MCF 10A (cell line): ENCODE measurements around the gene ABCD2. TPM values are rescaled to one million over a fixed set of nuclear protein-coding genes. Genes with fewer than 3 reads are reported as not detected.

Experiments
- BruUV-seq: library from RNA; stranded (reverse); fragments of 400-500 nt; replicated peaks from 2 replicates; lab custom pipeline; 2021; lab: Mats Ljungman, UMichigan
- CTCF ChIA-PET: fragments of 300-600 bp; sonication (Branson Sonifier 250); formaldehyde crosslinking; extraction: SDS; loops from one replicate; lab custom pipeline; 2021; ENCODE audit warnings: antibody characterized with exemption, inconsistent platforms; lab: Yijun Ruan, JAX
- POLR2A ChIA-PET: fragments of 300-600, 350-650 bp; sonication (Branson Sonifier 250); formaldehyde crosslinking; extraction: SDS; loops from one replicate; lab custom pipeline; 2020; ENCODE audit warnings: antibody characterized with exemption, inconsistent platforms; lab: Yijun Ruan, JAX
- DNase-seq: peaks from one replicate; pipeline ENCODE4 v3.0.0-alpha.2; 2018; ENCODE audit not compliant: unreplicated experiment
- H3K27ac Mint-ChIP-seq: one replicate; pipeline ENCODE4 v1.8.0; 2022; ENCODE audit warnings: mild to moderate bottlenecking, low read depth, mixed read lengths; ENCODE audit not compliant: unreplicated experiment
- H3K27me3 Mint-ChIP-seq: one replicate; pipeline ENCODE4 v1.8.0; 2022; ENCODE audit warnings: mixed read lengths; ENCODE audit not compliant: insufficient read depth, unreplicated experiment
- H3K36me3 Mint-ChIP-seq: one replicate; pipeline ENCODE4 v1.8.0; 2022; ENCODE audit warnings: mild to moderate bottlenecking, moderate library complexity, mixed read lengths; ENCODE audit not compliant: insufficient read depth, unreplicated experiment
- H3K4me1 Mint-ChIP-seq: one replicate; pipeline ENCODE4 v1.8.0; 2022; ENCODE audit warnings: mixed read lengths; ENCODE audit not compliant: insufficient read depth, unreplicated experiment
- H3K4me3 Mint-ChIP-seq: one replicate; pipeline ENCODE4 v1.8.0; 2022; ENCODE audit warnings: mild to moderate bottlenecking, moderate library complexity, mixed read lengths; ENCODE audit not compliant: unreplicated experiment
- H3K9me3 Mint-ChIP-seq: one replicate; pipeline ENCODE4 v1.8.0; 2022; ENCODE audit warnings: mixed read lengths; ENCODE audit not compliant: unreplicated experiment
- intact Hi-C: fragments of 100-400 bp; cut with micrococcal nuclease; formaldehyde crosslinking; loops from 2 replicates; pipeline ENCODE4 v1.14.1; 2022
- total RNA-seq: library from RNA; stranded (reverse); gene quantifications from 2 replicates; pipeline ENCODE4 v1.2.3, GENCODE V29; 2022
- TF ChIP-seq, protein P1 (sequence below): fragments of 200-600 bp; IDR thresholded peaks from one replicate; pipeline ENCODE4 v1.8.0; 2022; ENCODE audit warnings: antibody characterized with exemption, mild to moderate bottlenecking; ENCODE audit not compliant: unreplicated experiment

ABCD2 gene
- total RNA-seq, 1 experiment from 2014 or later: 0.42 TPM

- no peak for DNase-seq
- no peaks in the 10 kb centered on the region for H3K4me1 Mint-ChIP-seq
- no peak overlapping the region for H3K4me3 Mint-ChIP-seq
- POLR2A ChIA-PET: no interaction called here
- BruUV-seq: no TSS peak
- H3K36me3 Mint-ChIP-seq: no peaks in the 10 kb centered on the region
- no peaks in the 10 kb centered on the region for H3K27me3 Mint-ChIP-seq
- intact Hi-C loops: no loop called here
- TF ChIP-seq, protein P1, sequence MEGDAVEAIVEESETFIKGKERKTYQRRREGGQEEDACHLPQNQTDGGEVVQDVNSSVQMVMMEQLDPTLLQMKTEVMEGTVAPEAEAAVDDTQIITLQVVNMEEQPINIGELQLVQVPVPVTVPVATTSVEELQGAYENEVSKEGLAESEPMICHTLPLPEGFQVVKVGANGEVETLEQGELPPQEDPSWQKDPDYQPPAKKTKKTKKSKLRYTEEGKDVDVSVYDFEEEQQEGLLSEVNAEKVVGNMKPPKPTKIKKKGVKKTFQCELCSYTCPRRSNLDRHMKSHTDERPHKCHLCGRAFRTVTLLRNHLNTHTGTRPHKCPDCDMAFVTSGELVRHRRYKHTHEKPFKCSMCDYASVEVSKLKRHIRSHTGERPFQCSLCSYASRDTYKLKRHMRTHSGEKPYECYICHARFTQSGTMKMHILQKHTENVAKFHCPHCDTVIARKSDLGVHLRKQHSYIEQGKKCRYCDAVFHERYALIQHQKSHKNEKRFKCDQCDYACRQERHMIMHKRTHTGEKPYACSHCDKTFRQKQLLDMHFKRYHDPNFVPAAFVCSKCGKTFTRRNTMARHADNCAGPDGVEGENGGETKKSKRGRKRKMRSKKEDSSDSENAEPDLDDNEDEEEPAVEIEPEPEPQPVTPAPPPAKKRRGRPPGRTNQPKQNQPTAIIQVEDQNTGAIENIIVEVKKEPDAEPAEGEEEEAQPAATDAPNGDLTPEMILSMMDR: no peak
- CTCF ChIA-PET: interaction anchor here (0.9 kb wide), 1 partner anchor 23 kb away, joined by 3 read pairs; no protein-coding TSS in a partner anchor
- H3K27ac Mint-ChIP-seq: no peak overlapping the region
- H3K9me3 Mint-ChIP-seq: peaks cover 15% of the 10 kb centered on the region
Measured at GRCh38 chr12:39510001-39510400, 109.6 kb downstream of the ABCD2 start.

- no peaks in the 10 kb centered on the region for H3K9me3 Mint-ChIP-seq
- intact Hi-C loops: no loop called here
- H3K4me3 Mint-ChIP-seq: no peak overlapping the region
- no peak overlapping the region for H3K27ac Mint-ChIP-seq
- no TSS peak for BruUV-seq
- POLR2A ChIA-PET: no interaction called here
- no peaks in the 10 kb centered on the region for H3K27me3 Mint-ChIP-seq
- H3K4me1 Mint-ChIP-seq: peaks cover 18% of the 10 kb centered on the region
- CTCF ChIA-PET: interaction anchor here (0.6 to 1.4 kb wide), 3 partner anchors 13 to 1129 kb away, joined by 3 to 4 read pairs (median 3); no protein-coding TSS in a partner anchor
- no peak for DNase-seq
- TF ChIP-seq, protein P1: no peak
- H3K36me3 Mint-ChIP-seq: no peaks in the 10 kb centered on the region
Measured at GRCh38 chr12:39505554-39505953, 114.0 kb downstream of the ABCD2 start.

- H3K36me3 Mint-ChIP-seq: no peaks in the 10 kb centered on the region
- POLR2A ChIA-PET: no interaction called here
- H3K9me3 Mint-ChIP-seq: no peaks in the 10 kb centered on the region
- TF ChIP-seq, protein P1: no peak
- H3K4me3 Mint-ChIP-seq: no peak overlapping the region
- H3K27me3 Mint-ChIP-seq: no peaks in the 10 kb centered on the region
- no peak for DNase-seq
- no peak overlapping the region for H3K27ac Mint-ChIP-seq
- BruUV-seq: no TSS peak
- CTCF ChIA-PET: interaction anchor here (0.6 to 1.3 kb wide), 3 partner anchors 13 to 832 kb away, joined by 3 read pairs; no protein-coding TSS in a partner anchor
- intact Hi-C loops: no loop called here
- peaks cover 18% of the 10 kb centered on the region for H3K4me1 Mint-ChIP-seq
Measured at GRCh38 chr12:39505023-39505422, 114.6 kb downstream of the ABCD2 start.

- no peaks in the 10 kb centered on the region for H3K27me3 Mint-ChIP-seq
- H3K4me1 Mint-ChIP-seq: peaks cover 18% of the 10 kb centered on the region
- peak; percentile 61 for DNase-seq
- H3K9me3 Mint-ChIP-seq: no peaks in the 10 kb centered on the region
- intact Hi-C loops: loop anchor here (1.0 to 5.0 kb wide), 3 partner anchors 61 to 185 kb away; partner anchors contain the start of gene KIF21A
- ChIA-PET POLR2A (interaction anchor here (0.6 to 2.9 kb wide), 5 partner anchors 12 to 117 kb away, joined by 3 to 21 read pairs (median 3); partner anchors contain the start of gene ABCD2), CTCF (interaction anchor here (0.7 to 3.7 kb wide), 4 partner anchors 12 to 1127 kb away, joined by 3 to 23 read pairs (median 3); no protein-coding TSS in a partner anchor)
- TF ChIP-seq, protein P1: peak; percentile 51
- no peak overlapping the region for H3K4me3 Mint-ChIP-seq
- H3K36me3 Mint-ChIP-seq: no peaks in the 10 kb centered on the region
- H3K27ac Mint-ChIP-seq: no peak overlapping the region
- no TSS peak for BruUV-seq
Measured at GRCh38 chr12:39503439-39503838, 116.2 kb downstream of the ABCD2 start.
